GM21528 (cell line): ENCODE measurements around the gene KLHL11.
"Not testable (repeated sequence)": the region's sequence is repeated elsewhere in the genome, so short reads cannot be mapped to it uniquely, and the experiment has no call there.

Experiments
- ATAC-seq: cut with Tn5 transposase; IDR thresholded peaks from one replicate; pipeline ENCODE4 v1.9.1; 2021; ENCODE audit warnings: mild to moderate bottlenecking, moderate library complexity; ENCODE audit not compliant: unreplicated experiment, low FRiP score

KLHL11 gene

GRCh38 chr17:41888332-41888965 lies 23.2 kb upstream of the KLHL11 start:
- ATAC-seq = no peak

DNA sequence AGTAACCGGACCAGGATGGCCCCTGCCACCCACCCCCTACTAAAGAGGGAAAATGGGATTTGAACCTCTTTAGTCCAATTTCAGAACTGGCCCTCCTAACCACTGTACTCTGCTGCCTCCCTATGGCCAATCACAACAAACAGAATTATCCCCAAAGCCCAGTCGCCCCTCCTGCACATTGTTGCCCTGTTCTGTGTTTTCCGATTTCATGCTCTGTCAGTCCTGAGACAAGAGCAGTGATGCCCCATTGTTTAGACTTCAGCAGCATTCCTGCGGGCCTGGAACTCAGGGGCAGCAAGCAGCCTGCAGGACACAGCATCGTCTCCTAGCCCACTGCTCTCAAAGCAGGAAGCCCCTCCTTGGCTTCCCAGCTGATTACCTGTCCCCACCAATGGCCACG lies 20.5 kb upstream of the KLHL11 start:
- ATAC-seq = no peak

DNA sequence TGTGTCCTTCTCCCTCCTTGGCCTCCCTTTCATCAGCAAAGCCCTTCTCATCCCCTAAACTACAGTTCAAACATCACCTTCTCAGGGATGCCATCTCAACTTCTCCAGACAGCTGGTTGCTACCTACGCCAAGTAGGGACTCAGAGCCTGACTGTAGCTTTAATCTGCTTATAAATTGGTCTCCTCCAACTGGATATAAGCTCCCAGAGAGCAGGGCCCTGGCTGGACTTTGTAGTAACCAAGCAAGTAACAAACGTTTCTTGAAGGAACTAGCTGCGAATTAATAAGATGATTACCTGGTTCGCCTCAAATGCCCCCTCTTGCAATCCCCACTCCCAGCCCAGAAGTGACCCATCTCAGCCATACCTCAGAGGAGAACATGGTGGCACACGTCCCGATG lies 17.5 kb upstream of the KLHL11 start:
- ATAC-seq = no peak

GRCh38 chr17:41880130-41880529 lies 14.9 kb upstream of the KLHL11 start:
- no peak for ATAC-seq

GRCh38 chr17:41874293-41874670 lies 9.1 kb upstream of the KLHL11 start:
- not testable (repeated sequence) for ATAC-seq

DNA sequence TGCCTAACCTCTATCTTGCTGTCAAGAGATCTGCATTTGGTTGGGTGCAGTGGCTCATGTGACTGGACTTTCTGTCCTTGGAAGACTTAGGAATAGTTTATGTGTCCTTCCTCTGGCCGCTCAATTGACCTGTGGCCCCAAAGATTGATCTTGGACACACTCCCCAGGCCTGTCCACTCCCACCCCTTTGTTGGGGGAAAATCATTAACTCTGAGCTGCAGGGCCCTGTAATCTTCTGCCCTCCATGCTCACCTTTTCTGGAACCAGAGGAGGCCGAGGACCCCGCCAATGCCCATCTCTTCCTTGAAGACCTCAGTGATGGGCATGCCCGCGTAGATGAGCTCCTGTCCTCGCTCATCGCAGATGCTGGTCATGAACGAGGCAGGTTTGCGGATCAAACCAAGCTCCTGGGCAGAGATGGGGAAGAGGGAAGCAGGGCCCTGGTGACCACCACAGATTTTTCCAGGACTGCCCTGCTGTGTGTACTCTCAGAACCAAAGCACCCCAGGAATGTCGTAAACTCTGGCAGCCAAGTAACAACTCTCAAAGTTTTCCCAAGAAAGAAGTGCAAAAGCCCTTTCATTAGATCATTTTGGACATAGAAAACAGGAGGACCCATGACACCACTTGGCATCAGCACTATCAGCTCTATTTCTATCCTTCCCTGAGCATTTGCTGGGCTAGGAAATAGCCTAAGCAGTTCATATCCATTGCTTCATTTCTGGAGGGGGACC lies 8.5 kb upstream of the KLHL11 start:
- ATAC-seq = no peak

GRCh38 chr17:41871789-41872188 lies 6.6 kb upstream of the KLHL11 start:
- ATAC-seq = no peak

DNA sequence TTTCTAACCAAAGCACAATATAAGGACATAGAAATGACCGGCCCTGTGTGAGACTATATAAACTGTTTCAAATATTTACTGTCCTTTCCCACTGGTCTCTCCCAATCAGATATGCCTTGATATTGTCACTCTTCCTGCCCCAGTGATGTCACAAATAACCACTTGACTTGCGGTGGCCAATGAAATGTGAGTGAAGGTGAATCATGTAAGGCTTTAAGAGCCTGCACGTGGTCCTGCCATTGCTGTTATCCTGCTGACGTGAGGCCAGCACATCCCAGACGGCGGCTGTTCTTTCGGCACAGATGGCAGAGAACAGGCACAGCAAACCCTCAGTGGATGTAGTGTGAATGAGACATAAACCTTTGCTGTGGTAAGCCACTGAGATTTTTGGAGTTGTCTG lies 5.4 kb upstream of the KLHL11 start:
- ATAC-seq = no peak

DNA sequence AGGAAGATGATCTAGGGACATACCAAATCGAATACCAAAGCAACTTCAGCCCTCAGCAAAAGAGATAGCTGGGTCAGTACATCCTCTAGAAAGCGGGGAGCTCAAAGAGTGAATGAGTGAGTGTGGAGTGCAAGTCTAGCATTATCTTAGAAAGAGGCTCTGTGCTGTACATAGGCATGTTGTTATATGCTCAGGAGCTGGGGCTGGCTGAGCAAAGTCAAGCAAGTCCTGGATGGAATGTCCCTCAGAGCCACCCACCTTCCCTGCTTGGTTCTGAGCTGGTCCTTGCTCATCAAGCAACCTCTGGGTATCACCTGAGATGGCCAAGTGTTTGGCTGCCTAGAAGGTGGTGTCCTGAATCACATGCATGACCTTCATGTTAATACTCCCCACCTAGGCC lies 4.9 kb upstream of the KLHL11 start:
- ATAC-seq = no peak

DNA sequence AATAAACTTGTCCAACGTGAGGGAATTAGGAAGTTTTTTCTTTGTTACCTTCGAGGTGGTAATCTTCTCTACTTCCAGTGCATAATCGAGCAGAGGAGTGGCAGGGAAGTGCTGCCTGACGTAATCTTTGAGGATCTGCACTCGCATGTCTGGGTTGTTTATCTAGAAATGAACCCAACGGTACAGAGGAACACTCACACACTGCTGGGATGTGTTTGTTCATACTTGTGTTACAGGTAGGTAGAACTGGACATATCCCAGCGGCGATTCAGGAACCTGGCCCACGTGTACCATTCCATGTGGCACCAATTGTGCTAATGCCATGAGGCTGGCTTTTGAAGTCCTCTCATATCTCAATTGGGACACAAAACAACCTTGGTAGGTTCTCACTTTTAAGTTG lies 4.2 kb upstream of the KLHL11 start:
- no peak for ATAC-seq

DNA sequence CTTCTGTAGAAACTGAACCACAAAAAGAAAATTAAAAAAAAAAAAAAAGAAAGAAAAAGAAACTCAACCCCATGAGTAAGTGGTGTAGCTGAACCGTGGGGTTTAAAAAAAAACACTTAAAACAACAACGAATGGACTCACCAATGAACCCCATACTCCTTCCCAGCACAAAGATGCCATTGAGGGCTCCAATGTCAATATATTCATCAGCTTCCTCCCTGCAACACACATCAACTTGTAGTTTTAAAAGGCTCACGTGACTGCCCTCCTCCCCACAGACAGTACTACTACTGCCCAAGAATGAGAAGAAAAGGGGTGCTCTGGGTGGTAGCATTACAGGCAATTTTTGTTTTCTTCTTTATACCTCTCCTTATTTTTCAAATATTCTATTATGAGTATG lies 3.3 kb upstream of the KLHL11 start:
- no peak for ATAC-seq

- ATAC-seq = no peak
Observed at GRCh38 chr17:41865596-41865893, 322 bp upstream of the KLHL11 start.

DNA sequence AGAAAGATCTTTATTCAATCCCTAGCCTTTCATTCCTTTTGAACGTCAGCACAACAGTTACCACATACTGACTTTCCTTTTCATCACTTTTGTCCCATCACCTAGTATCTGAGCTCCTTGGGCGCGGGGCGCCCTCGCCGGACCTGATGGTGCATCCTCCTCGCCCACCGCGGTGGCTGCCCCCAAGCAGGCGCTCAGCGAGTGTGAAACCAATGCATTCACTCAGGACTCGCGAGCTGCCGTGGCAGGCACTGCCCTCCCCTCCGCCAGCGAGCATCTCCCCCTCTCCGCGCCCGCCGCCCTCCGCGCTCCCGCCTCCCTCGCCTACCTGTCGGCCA lies 756 bp downstream of the KLHL11 start:
- ATAC-seq = peak; percentile 27

GRCh38 chr17:41863074-41863848 lies 2.0 kb downstream of the KLHL11 start:
- no peak for ATAC-seq

GRCh38 chr17:41860254-41860931 lies 4.8 kb downstream of the KLHL11 start:
- ATAC-seq = no peak

DNA sequence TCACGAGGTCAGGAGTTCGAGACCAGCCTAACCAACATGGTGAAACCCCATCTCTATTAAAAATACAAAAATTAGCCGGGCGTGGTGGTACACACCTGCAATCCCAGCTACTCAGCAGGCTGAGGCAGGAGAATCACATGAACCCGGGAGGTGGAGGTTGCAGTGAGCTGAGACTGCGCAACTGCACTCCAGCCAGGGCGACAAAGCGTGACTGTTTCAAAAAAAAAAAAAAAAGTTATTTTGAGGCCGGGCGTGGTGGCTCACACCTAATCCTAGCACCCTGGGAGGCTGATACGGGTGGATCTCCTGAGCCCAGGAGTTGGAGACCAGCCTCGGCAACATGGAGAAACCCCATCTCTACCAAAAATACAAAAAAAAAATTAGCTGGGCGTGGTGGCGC lies 13.8 kb downstream of the KLHL11 start:
- ATAC-seq = not testable (repeated sequence)

DNA sequence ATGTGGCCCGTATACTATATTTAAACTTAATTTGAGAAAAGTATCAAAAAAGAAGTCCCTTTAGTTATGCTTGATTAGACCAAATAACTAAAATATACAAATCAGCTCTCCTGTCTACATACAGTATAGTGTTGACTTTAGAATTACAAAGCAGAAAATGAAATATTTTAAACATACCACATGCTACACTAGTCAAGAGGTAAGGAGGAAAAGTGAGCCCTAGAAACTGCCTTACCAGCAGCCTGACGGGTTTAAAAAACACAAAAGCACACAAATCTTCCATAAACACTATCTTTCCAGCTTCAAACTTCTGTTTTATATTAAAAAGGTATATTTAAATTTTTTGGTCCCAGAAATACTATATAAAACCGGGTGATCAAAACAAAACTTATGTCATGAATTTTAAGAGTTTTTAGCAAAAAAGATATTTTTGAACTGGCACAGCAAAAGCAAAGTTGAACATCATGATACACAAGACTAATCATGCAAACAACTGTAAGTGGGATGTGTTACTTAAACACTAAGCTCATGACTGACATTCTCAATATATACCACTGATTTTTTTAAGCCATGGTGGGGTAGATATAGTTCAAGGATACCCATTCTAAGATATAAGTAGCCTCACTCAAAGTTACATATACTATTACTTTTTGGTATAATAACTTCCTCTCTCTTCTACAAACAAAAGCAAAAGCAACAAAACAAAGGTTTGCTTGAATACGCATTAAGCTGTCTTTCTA lies 15.8 kb downstream of the KLHL11 start:
- ATAC-seq = no peak

DNA sequence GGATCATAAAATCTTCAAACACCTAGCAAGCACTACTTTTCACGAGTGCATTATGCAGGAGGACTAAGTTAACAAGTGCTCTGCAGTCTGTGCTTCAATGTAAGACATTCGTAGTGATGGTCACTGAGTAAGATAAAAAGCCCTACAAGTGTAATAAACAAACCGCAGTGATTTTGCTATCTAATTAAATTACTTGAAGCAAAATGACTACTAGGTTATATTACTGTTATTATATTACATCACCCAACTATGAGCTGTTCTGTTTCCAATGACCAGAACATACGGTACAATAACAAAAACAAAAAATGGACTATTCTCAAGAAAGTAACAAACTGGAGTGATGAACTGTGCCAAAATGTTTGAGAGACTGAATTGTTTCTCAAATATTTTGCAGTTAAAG lies 16.4 kb downstream of the KLHL11 start:
- no peak for ATAC-seq

- no peak for ATAC-seq
Observed at GRCh38 chr17:41844971-41845370, 20.3 kb downstream of the KLHL11 start.

DNA sequence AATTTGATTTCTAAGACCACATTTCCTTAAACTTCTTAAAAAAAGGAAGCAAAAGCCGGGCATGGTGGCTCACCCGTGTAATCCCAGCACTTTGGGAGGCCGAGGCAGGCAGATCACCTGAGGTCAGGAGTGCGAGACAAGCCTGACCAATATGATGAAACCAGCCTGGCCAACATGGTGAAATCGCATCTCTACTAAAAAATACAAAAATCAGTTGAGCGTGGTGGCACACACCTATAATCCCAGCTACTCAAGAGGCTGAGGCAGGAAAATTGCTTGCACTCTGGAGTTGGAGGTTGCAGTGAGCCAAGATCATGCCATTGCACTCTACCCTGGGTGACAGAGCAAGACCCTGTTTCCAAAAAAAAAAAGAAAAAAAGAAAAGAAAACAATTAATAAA lies 24.4 kb downstream of the KLHL11 start:
- not testable (repeated sequence) for ATAC-seq

DNA sequence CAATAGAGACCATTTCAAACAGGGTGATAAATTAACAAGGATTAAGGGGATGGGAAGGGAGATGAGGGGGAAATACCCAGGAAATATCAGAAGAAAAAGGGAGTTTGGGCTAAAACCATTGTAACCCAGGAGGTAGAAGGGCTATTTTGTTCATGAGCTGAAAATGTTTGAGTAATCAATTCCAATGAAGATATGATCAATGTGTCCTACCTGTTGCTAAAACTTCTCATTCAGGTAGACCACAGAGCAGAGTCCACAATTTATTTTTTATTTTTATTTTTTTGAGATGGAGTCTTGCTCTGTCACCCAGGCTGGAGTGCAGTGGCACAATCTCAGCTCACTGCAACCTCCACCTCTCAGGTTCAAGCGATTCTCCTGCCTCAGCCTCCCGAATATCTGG lies 25.8 kb downstream of the KLHL11 start:
- ATAC-seq = not testable (repeated sequence)
